Activated naive CD8-positive, alpha-beta T cell treated with anti-CD3 and anti-CD28 coated beads for 36 hours (primary cell): ENCODE data around the gene RASSF8. TPM values are rescaled to one million over a fixed set of nuclear protein-coding genes. Genes with fewer than 3 reads are reported as not detected.
A peak's percentile ranks its signal among the peaks of the same experiment; 100 is the strongest.

ENCODE experiments used
- DNase-seq: peaks from one replicate; pipeline ENCODE4 v3.0.0; 2021
- H3K27ac Mint-ChIP-seq: one replicate; pipeline ENCODE4 v1.8.0; 2022; ENCODE audit warnings: mild to moderate bottlenecking, moderate library complexity, mixed read lengths
- H3K27me3 Mint-ChIP-seq: one replicate; pipeline ENCODE4 v1.8.0; 2022; ENCODE audit warnings: mild to moderate bottlenecking, mixed read lengths
- H3K36me3 Mint-ChIP-seq: one replicate; pipeline ENCODE4 v1.8.0; 2021; ENCODE audit warnings: mild to moderate bottlenecking, mixed read lengths
- H3K4me1 Mint-ChIP-seq: one replicate; pipeline ENCODE4 v1.8.0; 2021; ENCODE audit warnings: mixed read lengths
- H3K4me3 Mint-ChIP-seq: one replicate; pipeline ENCODE4 v1.8.0; 2022; ENCODE audit warnings: mild to moderate bottlenecking, moderate library complexity, mixed read lengths
- H3K9me3 Mint-ChIP-seq: one replicate; pipeline ENCODE4 v1.8.0; 2022; ENCODE audit warnings: mixed read lengths
- total RNA-seq, 2 experiments: library from RNA; stranded (reverse); gene quantifications; one replicate each; pipeline ENCODE4 v1.2.3, GENCODE V29; 2021

The RASSF8 gene
- total RNA-seq, 2 experiments from 2014 or later = 0.18 TPM; not detected in 1

DNA sequence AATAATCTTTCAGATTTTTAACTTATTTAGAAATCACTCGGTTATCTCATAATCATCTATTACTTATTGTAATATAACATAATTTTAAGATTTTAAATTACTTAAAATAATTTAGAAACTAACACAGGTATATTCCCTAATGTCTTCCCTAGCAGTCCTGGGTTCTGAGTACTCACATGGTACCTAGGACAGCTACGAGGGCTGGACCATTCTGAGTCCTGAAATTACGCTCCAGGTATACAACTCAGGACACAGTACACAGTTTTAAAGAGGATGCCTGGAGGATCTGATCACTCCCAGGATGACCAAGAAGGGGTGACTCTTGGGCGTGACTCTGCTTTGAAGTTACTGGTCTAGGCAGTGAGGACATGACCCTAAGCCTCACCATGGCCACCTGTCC lies 9.1 kb upstream of the RASSF8 start:
- Mint-ChIP-seq H3K4me1 (no peaks in the 10 kb centered on the region), H3K27ac (no peak overlapping the region), H3K9me3 (peaks cover 2% of the 10 kb centered on the region), H3K36me3 (no peaks in the 10 kb centered on the region), H3K27me3 (peaks cover 6% of the 10 kb centered on the region), H3K4me3 (no peak overlapping the region)
- no peak for DNase-seq

DNA sequence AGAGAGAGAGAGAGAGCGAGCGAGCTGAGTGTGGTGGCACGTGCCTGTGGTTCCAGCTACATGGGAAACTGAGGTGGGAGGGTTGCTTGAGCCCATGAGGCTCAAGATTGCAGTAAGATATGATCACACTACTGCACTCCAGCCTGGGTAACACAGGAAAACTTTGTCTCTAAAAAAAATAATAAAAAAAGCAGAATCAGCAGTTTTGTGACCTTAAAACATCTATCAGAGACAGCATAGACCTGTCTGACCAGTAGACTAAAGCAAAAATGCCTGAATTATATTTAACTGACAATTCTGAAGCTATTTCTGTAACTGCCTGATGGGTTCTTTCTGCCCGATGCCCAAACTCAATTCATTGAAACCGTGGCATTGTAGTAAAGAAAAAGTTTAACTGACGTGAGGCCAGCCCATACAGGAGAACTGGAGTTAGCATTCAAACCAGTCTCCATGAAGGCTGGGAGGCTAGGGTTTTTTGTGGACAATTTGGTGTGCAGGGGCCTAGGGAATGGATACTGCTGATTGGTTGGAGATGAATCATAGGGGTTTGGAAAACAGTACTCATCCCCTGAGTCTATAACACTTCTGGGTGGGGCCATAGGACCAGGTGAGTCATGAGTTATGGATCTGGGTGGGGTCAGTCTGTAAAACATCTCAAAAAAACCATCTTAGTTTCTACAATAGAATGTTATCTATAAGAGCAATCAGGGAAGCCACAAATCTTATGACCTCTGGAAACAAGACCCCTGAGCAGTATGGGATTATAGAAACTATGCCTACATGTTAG lies 8.0 kb upstream of the RASSF8 start:
- H3K36me3 Mint-ChIP-seq = no peaks in the 10 kb centered on the region
- no peak for DNase-seq

DNA sequence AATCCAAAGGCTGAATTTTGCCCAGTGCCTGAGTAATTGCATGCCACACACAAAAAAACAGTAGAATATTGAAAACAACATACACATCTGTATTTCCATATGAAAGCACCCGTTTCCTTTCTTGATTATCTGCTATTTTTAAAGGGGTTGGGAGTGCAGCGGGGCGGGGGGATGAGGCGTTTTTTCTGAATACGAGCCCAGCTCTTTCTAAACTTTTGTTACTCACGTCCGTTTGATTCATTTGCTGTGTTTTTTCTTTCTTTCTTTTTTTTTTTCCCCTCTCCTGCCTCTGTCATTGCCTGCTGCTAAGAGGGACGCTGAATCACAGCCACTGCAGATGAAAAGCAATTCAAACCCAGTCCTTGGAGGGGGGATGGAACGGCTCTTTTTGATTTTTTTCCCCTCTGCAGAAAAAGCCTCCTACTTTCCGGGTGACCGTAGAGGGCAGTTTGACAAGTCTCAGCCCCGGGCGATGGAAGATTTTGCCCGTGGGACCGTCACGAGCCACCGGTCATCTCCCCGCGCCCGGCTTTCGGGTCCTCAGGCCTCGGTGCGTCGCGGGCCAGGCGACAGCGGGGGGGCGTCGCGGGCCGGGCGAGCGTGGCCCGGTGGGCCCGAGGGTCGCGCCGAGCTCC lies 572 bp upstream of the RASSF8 start:
- Mint-ChIP-seq H3K27me3 (peaks cover 79% of the 10 kb centered on the region), H3K9me3 (peaks cover 1% of the 10 kb centered on the region), H3K4me1 (peaks cover 9% of the 10 kb centered on the region), H3K4me3 (peak overlapping the region; percentile 54), H3K27ac (no peak overlapping the region), H3K36me3 (no peaks in the 10 kb centered on the region)
- DNase-seq = no peak

More for the DNA sequence above, 8.0 kb upstream of the RASSF8 start:
- no peak overlapping the region for H3K4me3 Mint-ChIP-seq
- peaks cover 2% of the 10 kb centered on the region for H3K9me3 Mint-ChIP-seq
- H3K4me1 Mint-ChIP-seq = no peaks in the 10 kb centered on the region
- H3K27ac Mint-ChIP-seq = no peak overlapping the region
- peaks cover 15% of the 10 kb centered on the region for H3K27me3 Mint-ChIP-seq

DNA sequence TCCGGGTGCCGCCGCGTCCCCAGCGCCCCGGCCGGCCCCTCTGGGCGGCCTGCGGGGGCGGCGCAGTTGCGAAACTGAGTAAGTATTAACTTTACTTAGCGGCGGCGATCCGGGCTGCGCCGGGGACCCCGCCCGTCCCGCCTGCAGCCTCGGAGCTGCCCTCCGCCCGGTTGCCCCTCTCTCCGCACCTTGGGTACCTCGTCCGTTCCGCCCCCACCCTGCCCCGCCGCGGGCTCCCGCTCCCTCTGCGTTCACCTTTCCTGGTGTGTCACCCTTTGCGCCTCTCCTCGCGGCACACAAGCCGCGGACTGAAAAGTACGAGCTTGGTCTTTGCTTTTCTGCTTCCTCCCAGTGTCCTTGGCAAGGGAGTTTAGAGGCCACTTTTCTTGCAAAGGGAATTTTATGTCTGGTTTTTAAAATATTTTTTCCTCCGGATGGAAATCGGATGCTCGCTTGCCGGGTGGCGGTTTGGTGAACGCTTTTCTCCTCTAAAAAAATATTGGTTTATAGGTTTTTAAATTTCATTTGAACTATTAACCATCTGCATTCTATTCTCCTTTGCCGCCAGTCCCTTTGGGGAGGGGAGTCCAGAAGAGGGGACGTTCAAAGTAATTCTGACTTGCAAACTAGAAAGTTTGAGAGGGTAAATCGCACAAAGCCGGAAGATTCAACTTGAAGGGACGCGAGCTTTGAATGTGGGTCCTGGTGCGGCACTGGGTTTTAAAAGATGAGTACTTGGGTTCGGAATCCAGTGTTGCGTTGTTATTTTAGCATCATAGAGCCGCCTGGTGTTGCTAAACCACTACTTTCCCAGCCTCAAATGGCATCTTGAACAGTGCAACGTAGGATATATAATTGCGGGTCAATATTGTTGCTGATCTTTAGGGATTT lies 834 bp downstream of the RASSF8 start:
- H3K9me3 Mint-ChIP-seq = peaks cover 1% of the 10 kb centered on the region
- no peaks in the 10 kb centered on the region for H3K36me3 Mint-ChIP-seq
- no peak overlapping the region for H3K27ac Mint-ChIP-seq
- peaks cover 9% of the 10 kb centered on the region for H3K4me1 Mint-ChIP-seq
- H3K4me3 Mint-ChIP-seq = peak overlapping the region; percentile 74
- peaks cover 82% of the 10 kb centered on the region for H3K27me3 Mint-ChIP-seq
- peak; percentile 26 for DNase-seq

DNA sequence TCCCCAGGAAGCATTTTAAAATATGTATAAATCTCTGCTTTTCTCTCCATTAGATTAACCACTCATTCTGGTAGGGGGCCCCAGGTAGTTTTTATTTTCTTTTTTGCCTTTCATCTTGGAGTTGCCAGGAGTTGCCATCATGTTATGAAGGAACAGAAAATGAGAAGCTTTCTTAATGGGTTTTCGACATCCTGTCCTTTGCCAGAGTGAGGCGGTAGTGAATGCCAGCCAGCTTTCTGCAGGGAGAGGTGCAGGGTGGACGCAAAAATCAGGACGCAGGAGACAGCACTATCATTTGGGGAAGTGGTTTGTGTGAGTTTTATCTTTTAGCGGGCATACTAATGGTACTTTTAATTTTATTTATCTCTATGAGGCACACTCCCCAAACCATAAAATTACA lies 1.7 kb downstream of the RASSF8 start:
- Mint-ChIP-seq H3K36me3 (no peaks in the 10 kb centered on the region), H3K4me3 (no peak overlapping the region), H3K4me1 (peaks cover 9% of the 10 kb centered on the region), H3K27me3 (peaks cover 77% of the 10 kb centered on the region), H3K9me3 (peaks cover 1% of the 10 kb centered on the region), H3K27ac (no peak overlapping the region)
- DNase-seq = no peak

DNA sequence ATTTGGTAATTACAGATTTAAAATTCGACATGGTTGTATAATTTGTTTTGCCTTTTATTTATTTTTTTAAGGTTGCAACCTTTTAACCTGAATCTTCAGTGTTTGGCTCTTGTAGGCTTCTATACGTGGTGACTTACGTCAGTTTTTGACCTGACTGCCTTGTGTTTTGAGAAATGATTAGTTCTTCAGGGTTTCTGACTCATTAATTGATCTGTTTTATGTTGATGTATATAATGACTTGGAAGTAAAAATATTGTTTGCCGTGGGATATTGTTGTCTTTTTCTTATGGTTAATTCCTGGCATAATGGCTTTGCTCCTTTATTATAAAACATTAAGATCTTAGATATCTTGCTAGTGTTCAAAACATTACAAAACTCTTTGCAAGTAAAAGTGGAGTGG lies 2.5 kb downstream of the RASSF8 start:
- Mint-ChIP-seq H3K4me1 (peaks cover 9% of the 10 kb centered on the region), H3K27me3 (peaks cover 74% of the 10 kb centered on the region), H3K27ac (no peak overlapping the region), H3K4me3 (no peak overlapping the region), H3K36me3 (no peaks in the 10 kb centered on the region), H3K9me3 (peaks cover 1% of the 10 kb centered on the region)
- DNase-seq = no peak

DNA sequence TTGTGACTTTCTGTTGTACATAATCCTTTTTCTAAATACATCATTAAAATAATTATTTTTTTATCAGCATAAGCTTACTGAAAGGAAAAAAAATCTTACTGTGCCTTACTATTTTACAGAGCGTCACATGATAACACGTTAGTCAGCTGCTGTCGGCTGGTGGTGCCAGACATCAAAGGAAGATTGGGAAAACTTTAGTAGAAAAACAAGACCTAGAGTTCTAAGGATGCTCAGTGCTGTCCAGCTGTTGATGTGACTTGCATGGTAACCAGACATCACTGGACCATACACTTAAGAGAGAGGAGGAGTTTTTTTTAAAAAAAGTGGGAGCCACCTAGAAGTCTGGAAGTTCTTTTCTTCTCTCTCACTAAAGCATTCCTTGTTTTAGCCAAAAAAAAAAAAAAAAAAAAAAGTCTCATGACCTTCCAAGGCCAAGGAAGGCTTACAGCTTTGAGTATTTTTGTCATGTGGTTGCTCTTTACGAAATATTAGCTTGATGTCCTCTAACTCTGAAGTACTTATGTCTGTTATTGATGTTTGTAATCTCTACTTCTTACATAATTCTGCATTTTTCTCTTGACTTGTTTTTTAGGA lies 4.5 kb downstream of the RASSF8 start:
- Mint-ChIP-seq H3K9me3 (no peaks in the 10 kb centered on the region), H3K36me3 (no peaks in the 10 kb centered on the region), H3K27ac (no peak overlapping the region), H3K4me3 (no peak overlapping the region), H3K4me1 (peaks cover 9% of the 10 kb centered on the region), H3K27me3 (peaks cover 68% of the 10 kb centered on the region)
- no peak for DNase-seq

DNA sequence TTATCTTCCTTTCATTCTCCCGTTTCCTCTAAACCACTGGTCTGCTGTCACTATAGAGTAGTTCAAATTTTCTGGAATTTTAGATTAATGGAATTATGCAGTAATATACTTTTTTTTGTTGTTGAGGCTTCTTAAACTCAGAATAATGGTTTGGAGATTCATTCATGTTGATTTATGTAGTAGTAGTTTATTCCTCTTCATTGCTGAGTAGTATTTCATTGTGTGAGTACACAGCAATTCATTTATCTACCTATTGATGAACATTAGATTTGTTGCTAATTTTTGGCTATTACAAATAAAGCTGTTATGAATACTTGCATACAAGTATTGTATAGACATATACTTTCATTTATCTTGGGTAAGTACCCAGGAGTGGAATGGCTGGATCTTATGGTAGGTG lies 7.2 kb downstream of the RASSF8 start:
- Mint-ChIP-seq H3K36me3 (no peaks in the 10 kb centered on the region), H3K4me1 (no peaks in the 10 kb centered on the region), H3K27ac (no peak overlapping the region), H3K4me3 (no peak overlapping the region), H3K27me3 (peaks cover 67% of the 10 kb centered on the region), H3K9me3 (no peaks in the 10 kb centered on the region)
- no peak for DNase-seq

DNA sequence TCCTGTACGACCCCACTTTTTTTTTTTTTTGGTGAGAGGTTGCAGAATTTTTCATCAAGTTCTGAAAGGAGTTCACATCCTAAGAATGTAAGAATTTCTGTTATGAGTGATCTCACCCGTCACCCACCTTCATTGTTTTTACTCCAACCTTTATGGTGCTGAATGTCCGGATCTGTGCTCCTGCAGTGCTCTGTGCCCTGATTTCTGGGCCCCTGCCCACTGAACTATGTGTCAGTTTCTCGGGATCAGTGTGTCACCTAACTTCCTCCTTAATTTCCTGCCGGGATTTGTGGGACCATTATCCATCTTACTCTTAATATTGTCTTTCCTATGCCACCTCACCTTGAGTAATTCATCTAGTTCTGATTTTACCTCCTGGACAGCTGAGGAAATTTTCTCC lies 11.6 kb downstream of the RASSF8 start:
- Mint-ChIP-seq H3K27ac (no peak overlapping the region), H3K27me3 (peaks cover 51% of the 10 kb centered on the region), H3K9me3 (no peaks in the 10 kb centered on the region), H3K36me3 (no peaks in the 10 kb centered on the region), H3K4me1 (no peaks in the 10 kb centered on the region), H3K4me3 (no peak overlapping the region)
- DNase-seq = no peak

DNA sequence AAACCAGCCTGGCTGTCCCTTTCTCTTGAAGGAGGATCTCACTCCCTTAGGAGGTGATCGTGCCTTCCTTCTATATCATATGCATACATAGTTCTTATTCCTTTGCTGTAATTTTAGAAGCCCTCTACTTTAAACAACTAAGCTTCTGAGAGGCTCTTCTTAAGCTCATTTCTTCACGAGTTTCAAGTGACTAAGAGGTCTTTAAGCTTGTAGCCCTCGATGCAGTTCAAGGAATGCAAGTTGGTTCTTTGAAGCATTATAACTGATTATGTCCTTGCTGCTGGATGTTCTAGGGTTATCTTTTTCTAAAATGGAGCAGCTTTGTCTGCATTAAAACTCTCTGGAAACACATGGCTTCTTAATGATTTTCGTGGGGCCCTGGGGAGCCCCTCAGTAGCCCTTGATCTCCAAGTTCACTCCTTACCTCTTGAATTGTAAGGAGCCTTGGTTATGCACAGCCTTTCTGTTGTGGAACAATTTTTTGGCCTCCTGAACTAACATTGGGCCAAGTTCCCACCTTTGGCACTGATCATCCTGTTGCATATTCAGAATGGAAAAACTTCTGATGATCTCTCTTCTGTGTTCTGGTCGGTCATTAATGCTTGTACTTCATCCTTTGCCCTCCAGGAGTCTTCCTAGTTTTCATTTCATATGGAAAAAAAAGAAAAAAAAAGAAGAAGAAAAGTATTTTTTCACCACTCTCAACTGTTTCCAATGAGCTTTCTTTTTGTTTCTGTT lies 12.6 kb downstream of the RASSF8 start:
- peaks cover 48% of the 10 kb centered on the region for H3K27me3 Mint-ChIP-seq
- no peaks in the 10 kb centered on the region for H3K4me1 Mint-ChIP-seq
- H3K9me3 Mint-ChIP-seq = no peaks in the 10 kb centered on the region
- H3K36me3 Mint-ChIP-seq = no peaks in the 10 kb centered on the region
- H3K4me3 Mint-ChIP-seq = no peak overlapping the region
- H3K27ac Mint-ChIP-seq = no peak overlapping the region
- DNase-seq = no peak

DNA sequence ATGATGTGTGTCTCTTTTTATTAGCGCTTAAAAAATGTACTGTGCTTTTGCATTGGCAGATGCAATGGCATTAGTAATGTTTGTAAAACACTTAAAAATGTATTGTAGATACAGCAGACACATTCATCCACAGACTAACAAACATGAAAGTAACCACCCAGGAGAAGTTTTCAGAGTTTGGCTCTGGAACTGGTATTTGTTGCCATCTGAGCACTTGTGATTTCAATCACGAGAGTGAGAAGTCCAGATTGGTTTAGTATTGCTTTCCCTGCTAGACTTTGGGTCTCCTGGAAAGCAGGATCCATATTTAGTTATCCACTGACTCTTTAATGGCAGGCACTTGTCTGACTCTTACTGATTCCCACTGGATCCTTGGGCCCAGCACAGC lies 13.2 kb downstream of the RASSF8 start:
- Mint-ChIP-seq H3K27ac (no peak overlapping the region), H3K36me3 (no peaks in the 10 kb centered on the region), H3K27me3 (peaks cover 44% of the 10 kb centered on the region), H3K9me3 (no peaks in the 10 kb centered on the region), H3K4me1 (no peaks in the 10 kb centered on the region), H3K4me3 (no peak overlapping the region)
- no peak for DNase-seq

DNA sequence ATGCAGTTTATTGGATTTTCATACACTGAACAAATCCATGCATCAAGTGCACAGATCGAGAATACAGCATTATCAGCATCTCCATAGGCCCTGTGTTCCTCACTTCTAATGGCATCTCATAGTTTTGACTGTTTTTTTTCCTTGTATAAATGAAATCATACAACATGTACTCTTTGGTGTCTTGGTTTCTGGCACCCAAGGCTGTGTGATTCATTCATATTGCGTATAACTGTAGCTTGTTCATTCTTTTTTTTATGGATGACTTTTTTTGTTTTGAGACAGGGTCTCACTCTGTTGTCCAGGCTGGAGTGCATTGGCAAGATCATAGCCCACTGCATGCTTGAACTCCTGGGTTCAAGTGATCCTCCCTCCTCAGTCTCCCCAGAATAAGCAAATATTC lies 14.3 kb downstream of the RASSF8 start:
- Mint-ChIP-seq H3K27ac (no peak overlapping the region), H3K4me1 (no peaks in the 10 kb centered on the region)
- DNase-seq = no peak

DNA sequence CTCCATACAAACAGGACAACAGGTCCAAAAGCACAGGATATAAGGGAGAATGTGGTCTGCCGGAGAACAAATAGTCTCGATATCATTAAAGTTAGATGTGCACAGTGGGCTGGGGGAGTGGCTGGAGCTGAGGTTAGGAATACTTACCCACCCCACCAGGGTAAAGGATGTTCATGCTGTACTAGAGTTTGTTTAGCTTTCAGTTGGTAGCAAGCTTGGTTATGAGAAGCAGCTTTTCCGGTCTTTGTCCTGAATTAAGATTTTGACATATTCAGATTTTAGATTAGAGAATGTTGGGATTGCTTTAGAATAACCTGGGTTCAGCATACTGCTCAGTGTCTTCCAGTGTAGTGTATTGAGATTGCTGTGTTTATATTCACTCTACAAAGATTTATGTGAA lies 16.7 kb downstream of the RASSF8 start:
- Mint-ChIP-seq H3K27ac (no peak overlapping the region), H3K9me3 (no peaks in the 10 kb centered on the region), H3K4me1 (no peaks in the 10 kb centered on the region), H3K4me3 (no peak overlapping the region), H3K27me3 (peaks cover 29% of the 10 kb centered on the region), H3K36me3 (no peaks in the 10 kb centered on the region)
- no peak for DNase-seq

More for the DNA sequence above, 14.3 kb downstream of the RASSF8 start:
- no peaks in the 10 kb centered on the region for H3K9me3 Mint-ChIP-seq
- peaks cover 34% of the 10 kb centered on the region for H3K27me3 Mint-ChIP-seq
- no peak overlapping the region for H3K4me3 Mint-ChIP-seq
- H3K36me3 Mint-ChIP-seq = no peaks in the 10 kb centered on the region

DNA sequence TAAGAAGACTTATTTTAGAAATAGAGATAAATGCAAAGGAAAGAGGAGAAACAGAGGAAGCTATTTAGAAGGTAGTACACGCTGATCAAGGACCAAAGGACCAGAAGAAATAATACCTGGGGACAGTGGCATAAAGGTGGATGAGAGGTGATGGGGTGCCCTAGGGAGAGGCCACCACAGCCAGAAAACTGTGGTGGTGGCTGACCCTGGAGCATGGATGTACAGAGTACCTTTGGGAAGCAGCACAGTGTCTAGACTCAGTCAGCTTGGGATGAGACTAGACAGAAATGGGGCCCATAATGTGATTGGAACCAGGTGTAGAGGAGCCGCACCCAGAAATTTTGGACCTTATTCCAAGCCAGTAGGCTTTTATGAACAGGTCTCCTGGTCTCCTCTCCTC lies 17.2 kb downstream of the RASSF8 start:
- Mint-ChIP-seq H3K9me3 (no peaks in the 10 kb centered on the region), H3K4me3 (no peak overlapping the region)

More for the DNA sequence above, 17.2 kb downstream of the RASSF8 start:
- DNase-seq = no peak
- Mint-ChIP-seq H3K36me3 (no peaks in the 10 kb centered on the region), H3K27me3 (peaks cover 28% of the 10 kb centered on the region), H3K4me1 (no peaks in the 10 kb centered on the region), H3K27ac (no peak overlapping the region)
